ENCODE data around the gene NCEH1. TPM values are rescaled to one million over a fixed set of nuclear protein-coding genes. Genes with fewer than 3 reads are reported as not detected.
A peak's percentile ranks its signal among the peaks of the same experiment; 100 is the strongest.

The NCEH1 gene
- total RNA-seq, 4 donors from 2014 or later = 4.5 to 9.3 (median 6.1) TPM

DNA sequence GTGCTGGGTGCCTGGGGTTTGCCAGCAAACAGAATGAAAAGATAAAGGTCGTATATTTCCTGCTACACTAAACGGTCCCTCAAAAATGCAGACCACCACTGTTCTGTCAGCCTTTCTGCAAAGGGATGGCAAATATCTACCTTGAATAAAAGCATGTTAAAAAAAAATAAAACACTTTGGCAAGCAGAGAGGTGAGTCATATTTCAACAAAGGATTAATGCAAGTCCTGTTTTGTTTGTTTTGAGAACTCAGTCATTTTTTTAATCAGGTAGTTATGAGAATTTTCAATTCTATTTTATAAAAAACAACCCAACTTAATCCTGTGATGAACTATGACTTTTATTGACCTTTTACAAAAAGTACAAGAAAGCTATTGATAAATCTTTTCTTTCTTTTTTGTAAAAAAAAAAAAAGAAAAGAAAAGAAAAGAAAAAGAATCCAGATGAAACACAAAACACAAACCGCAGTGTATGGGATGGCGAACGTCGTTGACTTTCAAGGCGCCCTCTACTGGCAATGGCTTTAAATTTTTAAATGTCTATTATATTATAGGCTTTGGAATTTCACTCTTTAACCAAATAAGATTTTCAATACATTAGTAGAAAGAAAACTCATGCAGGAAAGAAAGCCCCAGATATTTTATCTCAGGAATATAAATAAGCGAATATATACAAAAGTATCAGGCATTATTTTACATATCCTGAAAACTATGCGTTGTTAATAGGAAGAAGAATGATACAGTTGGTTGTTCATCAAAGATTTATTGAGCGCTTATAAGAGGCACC is 87.8 kb downstream of the NCEH1 start:
- WGBS, 2 donors (ENCODE audit: low coverage in 1 of 2) = 28 to 30% methylated on average over 10 of the region's 10 CpGs
- Histone ChIP-seq H3K4me1 (peaks cover 0 to 8% (median 3%) of the 10 kb centered on the region in 3 donors), H3K4me3 (no peak overlapping the region), H3K36me3 (no peaks in the 10 kb centered on the region), H3K9me3 (no peaks in the 10 kb centered on the region), H3K27ac (peak overlapping the region in 1 of 4 donors; percentile 12), H3K27me3 (no peaks in the 10 kb centered on the region)
- no peak for ATAC-seq
- no peak for TF ChIP-seq POLR2A (IDR thresholded peaks at IDR 0.05)
- TF ChIP-seq, protein P1, sequence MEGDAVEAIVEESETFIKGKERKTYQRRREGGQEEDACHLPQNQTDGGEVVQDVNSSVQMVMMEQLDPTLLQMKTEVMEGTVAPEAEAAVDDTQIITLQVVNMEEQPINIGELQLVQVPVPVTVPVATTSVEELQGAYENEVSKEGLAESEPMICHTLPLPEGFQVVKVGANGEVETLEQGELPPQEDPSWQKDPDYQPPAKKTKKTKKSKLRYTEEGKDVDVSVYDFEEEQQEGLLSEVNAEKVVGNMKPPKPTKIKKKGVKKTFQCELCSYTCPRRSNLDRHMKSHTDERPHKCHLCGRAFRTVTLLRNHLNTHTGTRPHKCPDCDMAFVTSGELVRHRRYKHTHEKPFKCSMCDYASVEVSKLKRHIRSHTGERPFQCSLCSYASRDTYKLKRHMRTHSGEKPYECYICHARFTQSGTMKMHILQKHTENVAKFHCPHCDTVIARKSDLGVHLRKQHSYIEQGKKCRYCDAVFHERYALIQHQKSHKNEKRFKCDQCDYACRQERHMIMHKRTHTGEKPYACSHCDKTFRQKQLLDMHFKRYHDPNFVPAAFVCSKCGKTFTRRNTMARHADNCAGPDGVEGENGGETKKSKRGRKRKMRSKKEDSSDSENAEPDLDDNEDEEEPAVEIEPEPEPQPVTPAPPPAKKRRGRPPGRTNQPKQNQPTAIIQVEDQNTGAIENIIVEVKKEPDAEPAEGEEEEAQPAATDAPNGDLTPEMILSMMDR (IDR thresholded peaks at IDR 0.05) = peak; percentile 41 to 60 (median 52)

DNA sequence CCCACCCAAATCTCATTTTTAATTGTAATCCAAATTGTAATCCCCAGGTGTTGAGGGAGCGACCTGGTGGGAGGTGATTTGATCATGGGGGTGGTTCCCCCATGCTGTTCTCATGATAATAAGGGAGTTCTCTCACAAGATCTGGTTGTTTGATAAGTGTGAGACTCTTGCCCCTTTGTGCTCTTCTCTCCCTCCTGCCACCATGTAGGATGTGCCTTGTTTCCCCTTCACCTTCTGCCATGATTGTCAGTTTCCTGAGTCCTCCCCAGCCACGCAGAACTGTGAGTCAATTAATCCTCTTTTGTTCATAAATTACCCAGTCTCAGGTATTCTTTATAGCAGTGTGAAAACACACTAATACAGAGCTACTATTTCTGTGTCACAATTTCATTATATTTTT is 88.7 kb downstream of the NCEH1 start:
- Histone ChIP-seq H3K9me3 (no peaks in the 10 kb centered on the region), H3K36me3 (no peaks in the 10 kb centered on the region), H3K27ac (no peak overlapping the region), H3K4me1 (peaks cover 0 to 8% (median 3%) of the 10 kb centered on the region in 3 donors), H3K4me3 (no peak overlapping the region), H3K27me3 (no peaks in the 10 kb centered on the region)
- ATAC-seq = no peak
- 44 to 82% methylated on average over 1 to 2 of the region's 2 CpGs for WGBS, 2 donors (ENCODE audit: low coverage in 1 of 2)
- TF ChIP-seq, protein P1 (IDR thresholded peaks at IDR 0.05) = no peak
- no peak for TF ChIP-seq EP300 (IDR thresholded peaks at IDR 0.05)
- no peak for TF ChIP-seq POLR2AphosphoS5 (IDR thresholded peaks at IDR 0.05)
- TF ChIP-seq POLR2A (IDR thresholded peaks at IDR 0.05) = no peak

DNA sequence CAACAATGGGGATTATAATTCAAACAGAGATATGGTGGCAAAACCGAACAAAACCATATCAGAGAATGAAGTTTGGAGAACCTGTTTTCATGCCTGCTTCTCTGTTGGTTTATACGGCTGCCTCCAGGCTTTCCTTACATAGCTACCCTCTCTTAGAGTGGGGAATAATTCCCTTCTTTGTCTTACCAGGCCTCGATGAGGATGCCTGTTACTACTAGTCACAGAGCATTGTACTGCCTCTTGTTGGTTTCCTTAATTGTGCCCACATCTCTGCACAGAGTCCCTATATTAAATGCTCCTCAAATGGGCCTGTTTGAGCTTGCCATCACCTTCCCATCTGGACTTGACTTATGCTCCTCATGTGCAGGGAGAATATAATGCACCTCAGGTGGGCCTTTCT is 92.9 kb downstream of the NCEH1 start:
- ATAC-seq = no peak
- Histone ChIP-seq H3K4me3 (no peak overlapping the region), H3K4me1 (peaks cover 0 to 25% (median 0%) of the 10 kb centered on the region in 3 donors), H3K9me3 (no peaks in the 10 kb centered on the region), H3K36me3 (no peaks in the 10 kb centered on the region), H3K27ac (no peak overlapping the region), H3K27me3 (no peaks in the 10 kb centered on the region)
- TF ChIP-seq EP300 (IDR thresholded peaks at IDR 0.05) (no peak), POLR2AphosphoS5 (IDR thresholded peaks at IDR 0.05) (no peak), POLR2A (IDR thresholded peaks at IDR 0.05) (no peak)
- TF ChIP-seq, protein P1 (IDR thresholded peaks at IDR 0.05) = no peak
- WGBS, 2 donors (ENCODE audit: low coverage in 1 of 2) = 36 to 94% methylated on average over 2 to 3 of the region's 3 CpGs

DNA sequence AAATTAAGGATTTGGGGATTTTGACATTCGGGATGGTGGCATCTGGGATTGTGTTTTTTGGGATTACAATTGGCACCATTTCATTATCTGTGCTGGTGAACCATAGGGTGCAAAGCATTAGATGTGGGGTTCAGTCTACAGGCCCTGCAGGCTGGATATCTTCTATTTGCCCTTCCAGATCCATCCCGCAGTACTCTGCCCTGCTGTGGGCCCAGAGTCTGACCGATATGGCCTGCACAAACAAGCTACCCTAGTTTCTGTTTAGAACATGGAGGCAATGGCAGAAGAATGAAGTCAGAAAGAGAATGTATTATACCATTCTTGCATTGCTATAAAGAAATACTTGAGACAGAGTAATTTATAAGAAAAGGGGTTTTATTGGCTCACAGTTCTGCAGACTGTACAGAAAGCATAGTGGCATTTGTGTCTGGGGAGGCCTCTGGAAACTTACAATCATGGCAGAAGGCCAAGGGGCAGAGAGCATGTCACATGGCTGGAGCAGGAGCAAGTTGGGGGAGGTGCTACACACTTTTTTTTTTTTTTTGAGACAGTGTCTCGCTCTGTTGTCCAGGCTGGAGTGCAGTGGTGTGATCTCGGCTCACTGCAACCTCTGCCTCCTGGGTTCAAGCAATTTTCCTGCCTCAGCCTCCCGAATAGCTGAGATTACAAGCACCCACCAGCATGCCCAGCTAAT is 93.7 kb downstream of the NCEH1 start:
- WGBS, 2 donors (ENCODE audit: low coverage in 1 of 2) = 85 to 93% methylated on average over 3 of the region's 6 CpGs
- Histone ChIP-seq H3K27me3 (no peaks in the 10 kb centered on the region), H3K27ac (no peak overlapping the region), H3K36me3 (no peaks in the 10 kb centered on the region), H3K4me3 (no peak overlapping the region), H3K4me1 (peaks cover 0 to 17% (median 0%) of the 10 kb centered on the region in 3 donors), H3K9me3 (no peaks in the 10 kb centered on the region)
- no peak for ATAC-seq
- TF ChIP-seq, protein P1 (IDR thresholded peaks at IDR 0.05) = no peak
- TF ChIP-seq POLR2A (IDR thresholded peaks at IDR 0.05) = no peak
- TF ChIP-seq POLR2AphosphoS5 (IDR thresholded peaks at IDR 0.05) = no peak
